ENCODE measurements around the gene TOGARAM1.

DNA sequence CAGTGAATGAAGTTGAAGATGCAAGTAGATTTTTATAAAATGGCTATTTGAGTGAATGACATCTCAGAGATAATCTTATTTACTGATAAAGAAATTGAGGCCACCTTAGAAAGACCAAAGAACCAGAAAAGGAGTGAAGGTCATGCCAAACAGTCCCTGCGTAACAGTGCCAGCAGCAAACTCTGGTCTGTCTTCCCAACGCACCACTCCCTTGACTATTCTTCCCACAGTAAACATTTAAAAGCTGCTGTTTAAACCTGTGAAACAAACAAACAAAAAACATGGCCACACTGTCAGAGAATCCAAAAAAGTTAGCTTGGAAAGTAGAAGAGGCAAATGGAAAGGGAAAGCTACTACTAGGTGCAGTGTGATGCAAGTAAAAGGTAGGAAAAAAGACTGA is 120.4 kb downstream of the TOGARAM1 start:
- no peak for TF ChIP-seq POLR2A (IDR thresholded peaks at IDR 0.05)
- TF ChIP-seq, protein P1, sequence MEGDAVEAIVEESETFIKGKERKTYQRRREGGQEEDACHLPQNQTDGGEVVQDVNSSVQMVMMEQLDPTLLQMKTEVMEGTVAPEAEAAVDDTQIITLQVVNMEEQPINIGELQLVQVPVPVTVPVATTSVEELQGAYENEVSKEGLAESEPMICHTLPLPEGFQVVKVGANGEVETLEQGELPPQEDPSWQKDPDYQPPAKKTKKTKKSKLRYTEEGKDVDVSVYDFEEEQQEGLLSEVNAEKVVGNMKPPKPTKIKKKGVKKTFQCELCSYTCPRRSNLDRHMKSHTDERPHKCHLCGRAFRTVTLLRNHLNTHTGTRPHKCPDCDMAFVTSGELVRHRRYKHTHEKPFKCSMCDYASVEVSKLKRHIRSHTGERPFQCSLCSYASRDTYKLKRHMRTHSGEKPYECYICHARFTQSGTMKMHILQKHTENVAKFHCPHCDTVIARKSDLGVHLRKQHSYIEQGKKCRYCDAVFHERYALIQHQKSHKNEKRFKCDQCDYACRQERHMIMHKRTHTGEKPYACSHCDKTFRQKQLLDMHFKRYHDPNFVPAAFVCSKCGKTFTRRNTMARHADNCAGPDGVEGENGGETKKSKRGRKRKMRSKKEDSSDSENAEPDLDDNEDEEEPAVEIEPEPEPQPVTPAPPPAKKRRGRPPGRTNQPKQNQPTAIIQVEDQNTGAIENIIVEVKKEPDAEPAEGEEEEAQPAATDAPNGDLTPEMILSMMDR (IDR thresholded peaks at IDR 0.05), result no peak

Data from Peyer's patch (tissue), 4 donors.